Endothelial cell (in vitro differentiated cells): ENCODE data around the gene TANGO6. TPM values are rescaled to one million over a fixed set of nuclear protein-coding genes. Genes with fewer than 3 reads are reported as not detected.

ENCODE experiments used
- DNase-seq: peaks from one replicate; pipeline ENCODE4 v3.0.0; 2021; ENCODE audit warnings: low spot score
- H3K27ac Mint-ChIP-seq: one replicate; pipeline ENCODE4 v1.8.0; 2021; ENCODE audit warnings: mixed read lengths, inconsistent platforms; ENCODE audit not compliant: unreplicated experiment
- H3K27me3 Mint-ChIP-seq: one replicate; pipeline ENCODE4 v1.8.0; 2021; ENCODE audit warnings: mild to moderate bottlenecking, moderate library complexity, mixed read lengths, inconsistent platforms; ENCODE audit not compliant: unreplicated experiment
- H3K36me3 Mint-ChIP-seq: one replicate; pipeline ENCODE4 v1.8.0; 2021; ENCODE audit warnings: mild to moderate bottlenecking, low read depth, mixed read lengths, inconsistent platforms; ENCODE audit not compliant: unreplicated experiment
- H3K4me1 Mint-ChIP-seq: one replicate; pipeline ENCODE4 v1.8.0; 2021; ENCODE audit warnings: mild to moderate bottlenecking, mixed read lengths, inconsistent platforms; ENCODE audit not compliant: unreplicated experiment
- H3K4me3 Mint-ChIP-seq: one replicate; pipeline ENCODE4 v1.8.0; 2021; ENCODE audit warnings: mild to moderate bottlenecking, mixed read lengths, inconsistent platforms; ENCODE audit not compliant: unreplicated experiment
- H3K9me3 Mint-ChIP-seq: one replicate; pipeline ENCODE4 v1.8.0; 2021; ENCODE audit warnings: mixed read lengths, inconsistent platforms; ENCODE audit not compliant: unreplicated experiment
- CTCF ChIP-seq: fragments of 200-600 bp; sonication (generic); IDR thresholded peaks from one replicate; pipeline ENCODE4 v1.5.0; 2021; ENCODE audit warnings: antibody characterized with exemption; ENCODE audit not compliant: unreplicated experiment
- total RNA-seq: library from RNA; stranded (reverse); fragmentation: NEBNext Ultra II Directional; extraction: Animal tissue kit (Norgen Biotek cat#: 25700); gene quantifications from one replicate; pipeline ENCODE4 v1.2.1, GENCODE V29; 2021; ENCODE audit not compliant: unreplicated experiment

Gene TANGO6
- total RNA-seq, 1 donor from 2014 or later: 10.4 TPM

GRCh38 chr16:69093974-69094373 is 250.6 kb downstream of the TANGO6 start:
- Mint-ChIP-seq H3K4me1 (peaks cover 21% of the 10 kb centered on the region), H3K27ac (no peak overlapping the region), H3K27me3 (peaks cover 3% of the 10 kb centered on the region), H3K4me3 (no peak overlapping the region), H3K36me3 (no peaks in the 10 kb centered on the region), H3K9me3 (no peaks in the 10 kb centered on the region)
- no peak for TF ChIP-seq CTCF
- no peak for DNase-seq

GRCh38 chr16:69094501-69094900 is 251.2 kb downstream of the TANGO6 start:
- no peaks in the 10 kb centered on the region for H3K9me3 Mint-ChIP-seq
- no peaks in the 10 kb centered on the region for H3K36me3 Mint-ChIP-seq
- peaks cover 15% of the 10 kb centered on the region for H3K4me1 Mint-ChIP-seq

GRCh38 chr16:69095193-69095592 is 251.9 kb downstream of the TANGO6 start:
- H3K9me3 Mint-ChIP-seq: no peaks in the 10 kb centered on the region
- no peak overlapping the region for H3K27ac Mint-ChIP-seq
- DNase-seq: no peak
- peaks cover 12% of the 10 kb centered on the region for H3K4me1 Mint-ChIP-seq
- H3K36me3 Mint-ChIP-seq: no peaks in the 10 kb centered on the region
- H3K4me3 Mint-ChIP-seq: no peak overlapping the region
- peaks cover 2% of the 10 kb centered on the region for H3K27me3 Mint-ChIP-seq
- no peak for TF ChIP-seq CTCF

More at GRCh38 chr16:69094501-69094900, 251.2 kb downstream of the TANGO6 start:
- no peak for DNase-seq
- H3K27me3 Mint-ChIP-seq: peaks cover 2% of the 10 kb centered on the region
- TF ChIP-seq CTCF: no peak
- no peak overlapping the region for H3K4me3 Mint-ChIP-seq
- peak overlapping the region; percentile 48 for H3K27ac Mint-ChIP-seq

- DNase-seq: no peak
- H3K9me3 Mint-ChIP-seq: no peaks in the 10 kb centered on the region
- H3K27ac Mint-ChIP-seq: no peak overlapping the region
- no peaks in the 10 kb centered on the region for H3K36me3 Mint-ChIP-seq
- peaks cover under 1% of the 10 kb centered on the region for H3K27me3 Mint-ChIP-seq
- no peak overlapping the region for H3K4me3 Mint-ChIP-seq
- no peak for TF ChIP-seq CTCF
- peaks cover 3% of the 10 kb centered on the region for H3K4me1 Mint-ChIP-seq
Measured at GRCh38 chr16:69100071-69100691, 256.9 kb downstream of the TANGO6 start.

- peak; percentile 70 for DNase-seq
- Mint-ChIP-seq H3K36me3 (no peaks in the 10 kb centered on the region), H3K9me3 (no peaks in the 10 kb centered on the region), H3K27me3 (peaks cover 10% of the 10 kb centered on the region), H3K4me3 (peak within 1 kb of the TSS; percentile 95), H3K27ac (no peak within 1 kb of the TSS), H3K4me1 (peaks cover 19% of the 10 kb centered on the region)
- TF ChIP-seq CTCF: peak; percentile 16
Measured at GRCh38 chr16:69105501-69106361, 262.4 kb downstream of the TANGO6 start, which contains the start of gene HAS3. Gene HAS3, plus strand, starts transcription at chr16:69105653. Its CDS starts 3,743 bp downstream, at chr16:69109396.
